Femur (tissue), 1 donor: ENCODE data around the gene NRP2.

ENCODE experiments used
- DNase-seq: peaks from one replicate; pipeline ENCODE4 v3.0.0-alpha.2; 2017

Gene NRP2

GRCh38 chr2:205758500-205758899, 76.2 kb downstream of the NRP2 start:
- DNase-seq, result no peak

- no peak for DNase-seq
Observed at GRCh38 chr2:205759257-205759656, 77.0 kb downstream of the NRP2 start.

- no peak for DNase-seq
Observed at GRCh38 chr2:205759732-205760131, 77.4 kb downstream of the NRP2 start.

GRCh38 chr2:205760157-205760556, 77.9 kb downstream of the NRP2 start:
- DNase-seq, result no peak

- DNase-seq, result no peak
Observed at GRCh38 chr2:205761421-205761820, 79.1 kb downstream of the NRP2 start.

- DNase-seq, result no peak
Observed at GRCh38 chr2:205762881-205763280, 80.6 kb downstream of the NRP2 start.

GRCh38 chr2:205763708-205764211, 81.5 kb downstream of the NRP2 start:
- peak; percentile 64 for DNase-seq

GRCh38 chr2:205764270-205764746, 82.0 kb downstream of the NRP2 start:
- no peak for DNase-seq

GRCh38 chr2:205765151-205765550, 82.8 kb downstream of the NRP2 start:
- no peak for DNase-seq

- DNase-seq, result peak; percentile 67
Observed at GRCh38 chr2:205766779-205767359, 84.6 kb downstream of the NRP2 start.

- no peak for DNase-seq
Observed at GRCh38 chr2:205767617-205768016, 85.3 kb downstream of the NRP2 start.

GRCh38 chr2:205768341-205768740, 86.0 kb downstream of the NRP2 start:
- DNase-seq, result no peak

GRCh38 chr2:205768815-205769494, 86.7 kb downstream of the NRP2 start:
- no peak for DNase-seq

GRCh38 chr2:205769495-205769850, 87.2 kb downstream of the NRP2 start:
- no peak for DNase-seq

GRCh38 chr2:205769879-205770278, 87.6 kb downstream of the NRP2 start:
- no peak for DNase-seq

- DNase-seq, result no peak
Observed at GRCh38 chr2:205770577-205770976, 88.3 kb downstream of the NRP2 start.

- DNase-seq, result no peak
Observed at GRCh38 chr2:205771031-205771430, 88.7 kb downstream of the NRP2 start.

- no peak for DNase-seq
Observed at GRCh38 chr2:205771666-205772065, 89.4 kb downstream of the NRP2 start.

GRCh38 chr2:205772983-205773382, 90.7 kb downstream of the NRP2 start:
- DNase-seq, result no peak

- no peak for DNase-seq
Observed at GRCh38 chr2:205773989-205774388, 91.7 kb downstream of the NRP2 start.

GRCh38 chr2:205775097-205775877, 93.0 kb downstream of the NRP2 start:
- peak; percentile 78 for DNase-seq

GRCh38 chr2:205776139-205776538, 93.8 kb downstream of the NRP2 start:
- DNase-seq, result no peak

GRCh38 chr2:205776720-205777119, 94.4 kb downstream of the NRP2 start:
- DNase-seq, result no peak

- DNase-seq, result no peak
Observed at GRCh38 chr2:205778356-205778755, 96.1 kb downstream of the NRP2 start.
